Measurements from ENCODE around the gene CYB5R2. TPM values are rescaled to one million over a fixed set of nuclear protein-coding genes. Genes with fewer than 3 reads are reported as not detected.

CYB5R2 gene
- 30.3 and 40.9 TPM in 2 replicates for total RNA-seq (2014; rRNA removed; shearing (Covaris generic))
- 48.9 and 56.2 TPM in 2 replicates for polyA plus RNA-seq (2016; fragmentation: Nextera tagmentation; extraction: Ambion mirVana)
- long read RNA-seq, partial matches to known transcripts: 3 of 29 reads
- long read RNA-seq, other reads (novel, unspliced or antisense): 22 of 29 reads

- TF ChIP-seq NANOG (IDR thresholded peaks at IDR 0.05; ENCODE audit: borderline replicate concordance): no peak
- peak; percentile 61; the same call in 1 of the 2 replicates for TF ChIP-seq POLR2AphosphoS5 (IDR thresholded peaks at IDR 0.05; ENCODE audit: low read depth)
- TF ChIP-seq ZNF462 (CRISPR knock-in tag; IDR thresholded peaks at IDR 0.05): no peak
- peaks cover 23% of the 10 kb centered on the region for H3K36me3 Mint-ChIP-seq (ENCODE audit: low read depth)
- Histone ChIP-seq H3K79me2 (replicated peaks; ENCODE audit: insufficient read depth) (no peaks in the 10 kb centered on the region), H3F3A (replicated peaks; ENCODE audit: low read depth) (0 out of 2 replicates have a peak, but pooled peaks cover 3% of the 10 kb centered on the region), H3K4me3 (peak within 1 kb of the TSS; percentile 84), H2AFZ (peak within 1 kb of the TSS; percentile 97), H3K4me1 (ENCODE audit: insufficient read depth) (peaks cover 29% of the 10 kb centered on the region), H4K20me1 (replicated peaks; ENCODE audit: insufficient read depth) (no peaks in the 10 kb centered on the region), H3K27me3 (ENCODE audit: insufficient read depth) (no peaks in the 10 kb centered on the region), H3K4me2 (peak within 1 kb of the TSS; percentile 92), H3K36me3 (ENCODE audit: insufficient read depth) (peaks cover 4% of the 10 kb centered on the region; the same call in 1 of the 2 replicates), H3K9me2 (ENCODE audit: insufficient read depth) (no peaks in the 10 kb centered on the region), H3K27ac (ENCODE audit: low read depth) (peak within 1 kb of the TSS; percentile 55; the same call in 1 of the 2 replicates)
- H3K4me3 Mint-ChIP-seq: peak within 1 kb of the TSS; percentile 89
- H3K4me1 Mint-ChIP-seq: peaks cover 36% of the 10 kb centered on the region
- peaks cover 13% of the 10 kb centered on the region for H3K27me3 Mint-ChIP-seq (ENCODE audit: insufficient read depth, low read depth, poor library complexity)
- peak within 1 kb of the TSS; percentile 63; the same call in 1 of the 2 replicates for H3K27ac Mint-ChIP-seq
- no peaks in the 10 kb centered on the region for H3K9me3 Mint-ChIP-seq
- DNase-seq (ENCODE audit: low spot score) (peak; percentile 80), ATAC-seq (peak; percentile 79)
Measured at GRCh38 chr11:7672960-7673723, at the start of gene CYB5R2. Gene CYB5R2, minus strand, starts transcription at chr11:7673500. Its CDS starts 675 bp downstream, at chr11:7672825.

DNA sequence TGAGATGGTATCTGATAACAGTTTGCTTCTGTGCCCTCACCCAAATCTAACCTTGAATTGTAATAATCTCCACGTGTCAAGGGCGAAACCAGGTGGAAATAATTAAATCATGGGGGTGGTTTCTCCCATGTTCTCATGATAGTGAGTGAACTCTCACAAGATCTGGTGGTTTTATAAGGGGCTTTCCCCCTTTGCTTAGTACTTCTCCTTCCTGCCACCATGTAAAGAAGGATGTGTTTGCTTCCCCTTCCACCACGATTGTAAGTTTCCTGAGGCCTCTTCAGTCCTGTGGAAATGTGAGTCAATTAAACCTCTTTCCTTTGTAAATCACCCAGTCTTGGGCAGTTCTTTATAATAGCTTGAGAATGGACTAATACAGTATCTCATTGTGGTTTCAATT, 41.5 kb upstream of the CYB5R2 start:
- no peaks in the 10 kb centered on the region for H3F3A ChIP-seq (replicated peaks; ENCODE audit: low read depth)
- no peaks in the 10 kb centered on the region for H3K9me3 Mint-ChIP-seq
- no peaks in the 10 kb centered on the region for H3K36me3 ChIP-seq (ENCODE audit: insufficient read depth)
- ATAC-seq (no peak), DNase-seq (ENCODE audit: low spot score) (no peak)
- H2AFZ ChIP-seq: no peak overlapping the region
- H3K27ac Mint-ChIP-seq: no peak overlapping the region
- H3K4me2 ChIP-seq: no peak overlapping the region
- no peaks in the 10 kb centered on the region for H3K4me1 Mint-ChIP-seq
- no peak overlapping the region for H3K27ac ChIP-seq (ENCODE audit: low read depth)
- H3K79me2 ChIP-seq (replicated peaks; ENCODE audit: insufficient read depth): no peaks in the 10 kb centered on the region
- no peaks in the 10 kb centered on the region for H3K9me2 ChIP-seq (ENCODE audit: insufficient read depth)
- H3K36me3 Mint-ChIP-seq (ENCODE audit: low read depth): no peaks in the 10 kb centered on the region
- peaks cover 1% of the 10 kb centered on the region for H3K27me3 Mint-ChIP-seq (ENCODE audit: insufficient read depth, low read depth, poor library complexity)
- no peaks in the 10 kb centered on the region for H4K20me1 ChIP-seq (replicated peaks; ENCODE audit: insufficient read depth)
- no peak overlapping the region for H3K4me3 ChIP-seq
- H3K4me1 ChIP-seq (ENCODE audit: insufficient read depth): no peaks in the 10 kb centered on the region
- no peaks in the 10 kb centered on the region for H3K27me3 ChIP-seq (ENCODE audit: insufficient read depth)
- H3K4me3 Mint-ChIP-seq: no peak overlapping the region
- no peak for TF ChIP-seq CTCF (conservative IDR thresholded peaks at IDR 0.05; ENCODE audit: low read depth in 2 of 2)
- TF ChIP-seq NANOG (IDR thresholded peaks at IDR 0.05; ENCODE audit: borderline replicate concordance): no peak
- TF ChIP-seq ETS1 (IDR thresholded peaks at IDR 0.05): no peak
- TF ChIP-seq ZNF114 (CRISPR knock-in tag; IDR thresholded peaks at IDR 0.05): no peak
